Measurements from ENCODE around the gene PER1. TPM values are rescaled to one million over a fixed set of nuclear protein-coding genes. Genes with fewer than 3 reads are reported as not detected.

Gene PER1
- total RNA-seq, 1 experiment from 2014 or later = 25.0 TPM

DNA sequence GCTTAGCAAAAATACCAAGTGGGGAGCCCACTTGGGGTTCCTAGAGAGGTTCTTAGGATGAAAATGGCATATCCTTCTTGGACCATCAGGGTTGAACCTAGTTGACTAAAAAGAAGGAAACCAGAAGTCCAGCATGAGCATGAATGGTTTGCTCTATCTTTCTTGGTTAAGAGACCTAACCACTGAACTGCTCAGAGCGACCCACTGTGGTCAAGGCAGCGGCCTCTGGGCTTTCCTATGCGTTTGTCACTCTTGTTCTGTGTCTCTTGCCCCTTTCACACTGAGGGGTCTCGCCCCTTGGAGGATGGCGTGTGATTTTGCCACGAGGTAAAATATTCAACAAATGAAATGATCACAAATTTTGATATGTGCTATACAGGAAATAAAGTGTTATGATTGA, 38.3 kb upstream of the PER1 start:
- ATAC-seq = no peak
- TF ChIP-seq EZH2phosphoT487 (IDR thresholded peaks at IDR 0.05; ENCODE audit: borderline replicate concordance, low read length) = no peak
- TF ChIP-seq EZH2 (IDR thresholded peaks at IDR 0.05; ENCODE audit: low read length, unreplicated experiment) = no peak
- TF ChIP-seq, protein P1, sequence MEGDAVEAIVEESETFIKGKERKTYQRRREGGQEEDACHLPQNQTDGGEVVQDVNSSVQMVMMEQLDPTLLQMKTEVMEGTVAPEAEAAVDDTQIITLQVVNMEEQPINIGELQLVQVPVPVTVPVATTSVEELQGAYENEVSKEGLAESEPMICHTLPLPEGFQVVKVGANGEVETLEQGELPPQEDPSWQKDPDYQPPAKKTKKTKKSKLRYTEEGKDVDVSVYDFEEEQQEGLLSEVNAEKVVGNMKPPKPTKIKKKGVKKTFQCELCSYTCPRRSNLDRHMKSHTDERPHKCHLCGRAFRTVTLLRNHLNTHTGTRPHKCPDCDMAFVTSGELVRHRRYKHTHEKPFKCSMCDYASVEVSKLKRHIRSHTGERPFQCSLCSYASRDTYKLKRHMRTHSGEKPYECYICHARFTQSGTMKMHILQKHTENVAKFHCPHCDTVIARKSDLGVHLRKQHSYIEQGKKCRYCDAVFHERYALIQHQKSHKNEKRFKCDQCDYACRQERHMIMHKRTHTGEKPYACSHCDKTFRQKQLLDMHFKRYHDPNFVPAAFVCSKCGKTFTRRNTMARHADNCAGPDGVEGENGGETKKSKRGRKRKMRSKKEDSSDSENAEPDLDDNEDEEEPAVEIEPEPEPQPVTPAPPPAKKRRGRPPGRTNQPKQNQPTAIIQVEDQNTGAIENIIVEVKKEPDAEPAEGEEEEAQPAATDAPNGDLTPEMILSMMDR (conservative IDR thresholded peaks at IDR 0.05; ENCODE audit: low read depth, low read length) = no peak
- BruUV-seq (replicated peaks) = no TSS peak
- Histone ChIP-seq H3K27me3 (ENCODE audit: low read length) (no peaks in the 10 kb centered on the region), H3K9me2 (replicated peaks; ENCODE audit: low read length) (no peaks in the 10 kb centered on the region), H3K9ac (ENCODE audit: low read length) (no peak overlapping the region), H3K27ac (ENCODE audit: low read length) (no peak overlapping the region), H3K4me1 (ENCODE audit: insufficient read depth, low read length) (peaks cover 19% of the 10 kb centered on the region), H3K9me3 (ENCODE audit: low read length) (no peaks in the 10 kb centered on the region), H2AFZ (ENCODE audit: low read length) (peak overlapping the region; percentile 78), H3K4me3 (ENCODE audit: low read length) (peak overlapping the region; percentile 58), H3K4me2 (ENCODE audit: low read length) (peak overlapping the region; percentile 80), H3K79me2 (ENCODE audit: low read length) (peaks cover 16% of the 10 kb centered on the region), H3F3A (ENCODE audit: low read length, unreplicated experiment) (no peaks in the 10 kb centered on the region), H3K36me3 (ENCODE audit: low read depth, low read length) (no peaks in the 10 kb centered on the region), H4K20me1 (ENCODE audit: low read length) (no peaks in the 10 kb centered on the region)
- POLR2A ChIA-PET (ENCODE audit: unreplicated experiment) = interaction anchor here (0.6 to 1.1 kb wide), 4 partner anchors 9 to 335 kb away, joined by 3 to 17 read pairs (median 8); no protein-coding TSS in a partner anchor
- DNase-seq = no peak
- intact Hi-C loops (cut with micrococcal nuclease) = no loop called here
- CTCF ChIA-PET = no interaction called here

DNA sequence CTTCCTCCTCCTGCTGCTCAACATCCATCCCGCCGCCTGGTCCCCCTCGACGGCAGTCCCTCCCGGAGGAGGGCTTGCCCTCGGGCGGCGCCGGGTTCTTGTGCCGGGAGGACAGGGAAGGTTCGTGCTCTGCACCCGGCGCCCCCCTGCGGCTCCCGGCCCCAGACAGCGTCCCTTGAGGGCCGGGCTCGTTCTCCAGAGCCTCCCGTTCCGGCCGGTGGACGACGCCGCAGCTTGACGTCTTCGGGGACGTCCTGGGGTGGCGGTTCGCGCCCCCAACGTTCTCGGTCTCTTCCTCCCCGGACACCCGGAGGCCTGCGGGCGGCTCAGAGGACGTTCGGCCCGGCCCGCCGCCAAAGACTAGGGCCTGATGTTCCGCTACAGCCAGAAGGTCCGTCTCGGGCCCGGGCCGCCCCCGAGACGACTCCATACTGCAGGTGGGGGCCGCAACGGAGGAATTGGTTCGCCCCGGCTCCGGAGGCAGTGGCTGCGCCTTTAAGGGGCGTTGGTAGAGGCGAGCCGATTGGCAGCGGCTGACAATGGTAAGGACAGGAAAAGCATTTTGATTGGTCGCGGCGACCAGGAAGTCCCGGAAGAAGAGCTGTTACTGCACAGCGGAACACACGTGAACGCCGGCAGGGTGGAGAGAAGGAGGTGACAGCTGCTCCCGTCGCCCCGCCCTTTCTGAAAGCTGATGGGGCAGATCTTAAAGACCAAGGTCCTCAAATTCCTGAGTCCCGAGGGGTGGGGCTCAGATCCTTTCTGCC, 37.7 kb upstream of the PER1 start, which contains the start of gene BORCS6:
Gene BORCS6 (minus strand): TSS at position 470 of the 767 bp plus-strand sequence. CDS start 40 bp downstream, at position 430.
- peak within 1 kb of the TSS; percentile 89 for H3K4me2 ChIP-seq (ENCODE audit: low read length)
- no peaks in the 10 kb centered on the region for H4K20me1 ChIP-seq (ENCODE audit: low read length)
- TSS peak; percentile 62 for BruUV-seq (replicated peaks)
- ATAC-seq (peak; percentile 60), DNase-seq (peak; percentile 93)
- H3K9ac ChIP-seq (ENCODE audit: low read length) = peak within 1 kb of the TSS; percentile 68
- POLR2A ChIA-PET (ENCODE audit: unreplicated experiment) = interaction anchor here (0.6 to 1.1 kb wide), 4 partner anchors 9 to 334 kb away, joined by 3 to 17 read pairs (median 8); no protein-coding TSS in a partner anchor
- H2AFZ ChIP-seq (ENCODE audit: low read length) = peak within 1 kb of the TSS; percentile 78
- no peaks in the 10 kb centered on the region for H3F3A ChIP-seq (ENCODE audit: low read length, unreplicated experiment)
- CTCF ChIA-PET = no interaction called here
- H3K9me2 ChIP-seq (replicated peaks; ENCODE audit: low read length) = no peaks in the 10 kb centered on the region
- H3K27me3 ChIP-seq (ENCODE audit: low read length) = no peaks in the 10 kb centered on the region
- H3K4me1 ChIP-seq (ENCODE audit: insufficient read depth, low read length) = peaks cover 19% of the 10 kb centered on the region
- H3K36me3 ChIP-seq (ENCODE audit: low read depth, low read length) = no peaks in the 10 kb centered on the region
- TF ChIP-seq EZH2 (IDR thresholded peaks at IDR 0.05; ENCODE audit: low read length, unreplicated experiment) (no peak), EZH2phosphoT487 (IDR thresholded peaks at IDR 0.05; ENCODE audit: borderline replicate concordance, low read length) (no peak)
- TF ChIP-seq, protein P1 (conservative IDR thresholded peaks at IDR 0.05; ENCODE audit: low read depth, low read length) = peak; percentile 17; the same call in 1 of the 2 replicates
- peak within 1 kb of the TSS; percentile 58; the same call in 1 of the 2 replicates for H3K27ac ChIP-seq (ENCODE audit: low read length)
- H3K9me3 ChIP-seq (ENCODE audit: low read length) = no peaks in the 10 kb centered on the region
- intact Hi-C loops (cut with micrococcal nuclease) = no loop called here
- peak within 1 kb of the TSS; percentile 84 for H3K4me3 ChIP-seq (ENCODE audit: low read length)
- peaks cover 16% of the 10 kb centered on the region for H3K79me2 ChIP-seq (ENCODE audit: low read length)
